MM.1S (cell line): ENCODE measurements around the gene SCRN2.
A peak's percentile ranks its signal among the peaks of the same experiment; 100 is the strongest.

Source experiments
- DNase-seq: peaks from one replicate; pipeline ENCODE4 v3.0.0-alpha.2; 2015
- H2AFZ ChIP-seq: fragments of 300-600 bp; sonication (generic); 2 replicates; pipeline ENCODE4 v1.6.0; 2016; ENCODE audit warnings: antibody characterized with exemption, low read length
- H3F3A ChIP-seq: fragments of 300-600 bp; sonication (generic); 2 replicates; pipeline ENCODE4 v1.6.1; 2016; ENCODE audit warnings: mild to moderate bottlenecking, antibody characterized with exemption, low read length, moderate library complexity, mixed read lengths; ENCODE audit not compliant: insufficient read depth
- H3K27ac ChIP-seq: fragments of 300-600 bp; sonication (generic); 2 replicates; pipeline ENCODE4 v1.5.1; 2016; ENCODE audit warnings: mild to moderate bottlenecking, low read length
- H3K27me3 ChIP-seq: fragments of 300-600 bp; sonication (generic); replicated peaks from 2 replicates; pipeline ENCODE4 v1.6.0; 2016; ENCODE audit warnings: low read length; ENCODE audit not compliant: insufficient read depth
- H3K36me3 ChIP-seq: fragments of 300-600 bp; sonication (generic); replicated peaks from 2 replicates; pipeline ENCODE4 v1.6.1; 2016; ENCODE audit warnings: mild to moderate bottlenecking, low read length, mixed read lengths; ENCODE audit not compliant: insufficient read depth
- H3K4me1 ChIP-seq: fragments of 300-600 bp; sonication (generic); 2 replicates; pipeline ENCODE4 v1.6.1; 2016; ENCODE audit warnings: low read length, mixed read lengths
- H3K4me2 ChIP-seq: fragments of 300-600 bp; sonication (generic); 2 replicates; pipeline ENCODE4 v1.6.0; 2016; ENCODE audit warnings: low read depth, low read length
- H3K4me3 ChIP-seq: fragments of 300-600 bp; sonication (generic); 2 replicates; pipeline ENCODE4 v1.5.1; 2016; ENCODE audit warnings: low read length, mixed read lengths
- H3K79me2 ChIP-seq: fragments of 300-600 bp; sonication (generic); 2 replicates; pipeline ENCODE4 v1.6.1; 2016; ENCODE audit warnings: mixed run types, low read length, mixed read lengths
- H3K9ac ChIP-seq: fragments of 300-600 bp; sonication (generic); 2 replicates; pipeline ENCODE4 v1.6.1; 2016; ENCODE audit warnings: low read length, mixed read lengths
- H3K9me2 ChIP-seq: fragments of 300-600 bp; sonication (generic); replicated peaks from 2 replicates; pipeline ENCODE4 v1.6.1; 2016; ENCODE audit warnings: mild to moderate bottlenecking, low read length, mixed read lengths; ENCODE audit not compliant: insufficient read depth
- H3K9me3 ChIP-seq: fragments of 300-600 bp; sonication (generic); replicated peaks from 2 replicates; pipeline ENCODE4 v1.6.1; 2016; ENCODE audit warnings: mild to moderate bottlenecking, low read length, mixed read lengths; ENCODE audit not compliant: insufficient read depth
- H4K20me1 ChIP-seq: fragments of 300-600 bp; sonication (generic); 2 replicates; pipeline ENCODE4 v1.6.1; 2016; ENCODE audit warnings: mild to moderate bottlenecking, low read length, moderate library complexity, mixed read lengths; ENCODE audit not compliant: insufficient read depth
- CTCF ChIP-seq: fragments of 300-600 bp; sonication (generic); IDR thresholded peaks from 2 replicates; pipeline ENCODE4 v1.5.1; 2016; ENCODE audit warnings: antibody characterized with exemption, low read length, mixed read lengths
- EZH2 ChIP-seq: fragments of 300-600 bp; sonication (generic); optimal IDR thresholded peaks from 2 replicates; pipeline ENCODE3; 2017; ENCODE audit warnings: low read depth, mild to moderate bottlenecking, antibody characterized with exemption, low read length, mixed read lengths
- EZH2phosphoT487 ChIP-seq: fragments of 300-600 bp; sonication (generic); IDR thresholded peaks from 2 replicates; pipeline ENCODE4 v1.6.1; 2018; ENCODE audit warnings: antibody characterized with exemption, low read length

Gene SCRN2

GRCh38 chr17:47820033-47820789 lies 20.9 kb downstream of the SCRN2 start:
- Histone ChIP-seq H3K36me3 (no peaks in the 10 kb centered on the region), H3K4me3 (peak overlapping the region; percentile 91; the same call in 1 of the 2 replicates), H3K9me3 (no peaks in the 10 kb centered on the region), H3K9ac (no peak overlapping the region), H4K20me1 (no peaks in the 10 kb centered on the region), H3K27ac (no peak overlapping the region), H3K4me2 (peak overlapping the region; percentile 88; the same call in 1 of the 2 replicates), H2AFZ (no peak overlapping the region), H3K4me1 (peaks cover 15% of the 10 kb centered on the region; the same call in 1 of the 2 replicates), H3K9me2 (no peaks in the 10 kb centered on the region), H3K27me3 (no peaks in the 10 kb centered on the region), H3F3A (no peaks in the 10 kb centered on the region), H3K79me2 (peaks cover 19% of the 10 kb centered on the region)
- no peak for DNase-seq
- TF ChIP-seq EZH2phosphoT487, result no peak
- no peak for TF ChIP-seq CTCF
- TF ChIP-seq EZH2, result no peak

- no peak overlapping the region for H3K4me2 ChIP-seq
- TF ChIP-seq EZH2 (no peak), EZH2phosphoT487 (no peak), CTCF (no peak)
- H3K27me3 ChIP-seq, result no peaks in the 10 kb centered on the region
- no peaks in the 10 kb centered on the region for H3K36me3 ChIP-seq
- no peak overlapping the region for H3K4me3 ChIP-seq
- no peak overlapping the region for H3K27ac ChIP-seq
- peaks cover 15% of the 10 kb centered on the region; the same call in 1 of the 2 replicates for H3K4me1 ChIP-seq
- no peak overlapping the region for H2AFZ ChIP-seq
- H3K9me2 ChIP-seq, result no peaks in the 10 kb centered on the region
- H4K20me1 ChIP-seq, result no peaks in the 10 kb centered on the region
- no peaks in the 10 kb centered on the region for H3K9me3 ChIP-seq
- peaks cover 19% of the 10 kb centered on the region for H3K79me2 ChIP-seq
- no peak for DNase-seq
- no peaks in the 10 kb centered on the region for H3F3A ChIP-seq
- H3K9ac ChIP-seq, result no peak overlapping the region
Observed at GRCh38 chr17:47819475-47819874, 21.6 kb downstream of the SCRN2 start.

GRCh38 chr17:47818002-47818695 lies 22.9 kb downstream of the SCRN2 start:
- Histone ChIP-seq H3K9ac (no peak overlapping the region), H3K79me2 (peaks cover 19% of the 10 kb centered on the region), H3K4me2 (no peak overlapping the region), H3K4me3 (no peak overlapping the region), H3K27me3 (no peaks in the 10 kb centered on the region), H3K27ac (no peak overlapping the region), H3K9me2 (no peaks in the 10 kb centered on the region), H3K4me1 (peaks cover 15% of the 10 kb centered on the region; the same call in 1 of the 2 replicates), H4K20me1 (no peaks in the 10 kb centered on the region), H3K36me3 (no peaks in the 10 kb centered on the region), H3K9me3 (no peaks in the 10 kb centered on the region), H2AFZ (no peak overlapping the region), H3F3A (no peaks in the 10 kb centered on the region)
- TF ChIP-seq EZH2 (no peak), EZH2phosphoT487 (no peak), CTCF (no peak)
- DNase-seq, result no peak
